Prostate gland (tissue), 2 donors: ENCODE data around the gene PLA2G4C.

Experiments
- POLR2A ChIP-seq: fragments of 450-650 bp; IDR thresholded peaks from one replicate; pipeline ENCODE4 v1.6.1; 2016; ENCODE audit warnings: antibody characterized with exemption, mild to moderate bottlenecking
- POLR2AphosphoS5 ChIP-seq: sonication (generic); formaldehyde crosslinking; IDR thresholded peaks from one replicate; pipeline ENCODE4 v1.6.1; 2017; ENCODE audit warnings: antibody characterized with exemption
- TF ChIP-seq, protein P1 (sequence below), 4 experiments: fragments of 200-600 bp in 2 of 4; fragments of 450-650 bp in 2 of 4; sonication (generic) in 2 of 4; IDR thresholded peaks; 1 replicate in 3 of 4; 2 replicates in 1 of 4; pipeline ENCODE4 v1.5.1; 2016 to 2019; ENCODE audit warnings: antibody characterized with exemption in 4 of 4, mild to moderate bottlenecking in 2 of 4, moderate library complexity in 2 of 4

DNA sequence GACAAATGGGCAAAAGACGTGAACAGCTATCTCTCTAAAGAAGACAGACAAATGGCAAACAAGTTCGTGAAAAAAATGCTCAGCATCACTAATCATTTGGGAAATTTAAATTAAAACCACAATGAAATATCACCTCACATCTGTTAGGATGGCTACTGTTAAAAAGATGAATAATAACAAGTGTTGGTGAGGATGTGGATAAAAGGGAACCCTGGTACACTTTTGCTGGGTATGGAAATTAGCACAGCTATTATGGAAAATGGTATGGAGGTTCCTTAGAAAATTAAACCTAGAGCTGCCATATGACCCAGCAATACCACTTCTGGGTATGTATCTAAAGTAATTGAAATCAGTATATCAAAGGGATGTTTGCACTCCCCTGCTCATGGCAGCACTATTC lies 73.9 kb downstream of the PLA2G4C start:
- TF ChIP-seq, protein P1, sequence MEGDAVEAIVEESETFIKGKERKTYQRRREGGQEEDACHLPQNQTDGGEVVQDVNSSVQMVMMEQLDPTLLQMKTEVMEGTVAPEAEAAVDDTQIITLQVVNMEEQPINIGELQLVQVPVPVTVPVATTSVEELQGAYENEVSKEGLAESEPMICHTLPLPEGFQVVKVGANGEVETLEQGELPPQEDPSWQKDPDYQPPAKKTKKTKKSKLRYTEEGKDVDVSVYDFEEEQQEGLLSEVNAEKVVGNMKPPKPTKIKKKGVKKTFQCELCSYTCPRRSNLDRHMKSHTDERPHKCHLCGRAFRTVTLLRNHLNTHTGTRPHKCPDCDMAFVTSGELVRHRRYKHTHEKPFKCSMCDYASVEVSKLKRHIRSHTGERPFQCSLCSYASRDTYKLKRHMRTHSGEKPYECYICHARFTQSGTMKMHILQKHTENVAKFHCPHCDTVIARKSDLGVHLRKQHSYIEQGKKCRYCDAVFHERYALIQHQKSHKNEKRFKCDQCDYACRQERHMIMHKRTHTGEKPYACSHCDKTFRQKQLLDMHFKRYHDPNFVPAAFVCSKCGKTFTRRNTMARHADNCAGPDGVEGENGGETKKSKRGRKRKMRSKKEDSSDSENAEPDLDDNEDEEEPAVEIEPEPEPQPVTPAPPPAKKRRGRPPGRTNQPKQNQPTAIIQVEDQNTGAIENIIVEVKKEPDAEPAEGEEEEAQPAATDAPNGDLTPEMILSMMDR (IDR thresholded peaks at IDR 0.05): no peak
- TF ChIP-seq POLR2A (no peak), POLR2AphosphoS5 (no peak)
